Stimulated activated CD8-positive, alpha-beta memory T cell treated with anti-CD3 and anti-CD28 coated beads, Interleukin-2, amount 100 ng/mL, for 48 hours (primary cell): ENCODE results near the gene LIN28B.
"Not testable (repeated sequence)": the region's sequence is repeated elsewhere in the genome, so short reads cannot be mapped to it uniquely, and the experiment has no call there.

Source experiments
- DNase-seq, 2 donors: peaks; one replicate each; pipeline ENCODE4 v3.0.0-alpha.2; 2020; ENCODE audit warnings: low read depth in 2 of 2

The LIN28B gene

DNA sequence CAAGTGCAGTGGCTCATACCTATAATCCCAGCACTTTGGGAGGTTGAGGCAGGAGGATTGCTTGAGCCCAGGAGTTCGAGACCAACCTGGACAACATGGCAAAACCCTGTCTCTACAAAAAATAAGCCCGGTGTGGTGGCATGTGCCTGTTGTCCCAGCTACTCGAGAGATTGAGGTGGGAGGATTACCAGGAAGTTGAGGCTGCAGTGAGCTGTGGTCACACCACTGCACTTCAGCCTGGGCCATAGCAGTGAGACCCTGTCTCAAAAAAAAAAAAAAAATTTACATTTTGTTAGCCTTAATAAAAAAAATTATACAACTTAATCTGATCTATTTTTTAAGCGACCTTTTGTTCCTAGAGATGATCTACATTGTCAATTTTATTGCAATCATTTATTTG lies 56.6 kb downstream of the LIN28B start:
- not testable (repeated sequence) for DNase-seq

DNA sequence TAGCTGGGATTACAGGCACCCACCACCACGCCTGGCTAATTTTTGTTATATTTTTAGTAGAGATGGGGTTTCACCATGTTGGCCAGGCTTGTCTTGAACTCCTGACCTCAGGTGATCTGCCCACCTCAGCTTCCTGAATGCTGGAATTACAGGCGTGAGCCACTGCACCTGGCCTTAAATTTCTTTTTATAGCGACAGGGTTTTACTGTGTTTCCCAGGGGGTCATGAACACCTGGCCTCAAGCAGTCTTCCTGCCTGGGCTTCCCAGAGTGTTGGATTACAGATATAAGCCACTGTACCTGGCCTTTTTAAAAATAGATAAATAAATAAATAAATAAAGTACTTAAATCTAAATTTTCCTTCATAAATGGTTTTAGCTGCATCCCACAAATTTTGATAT lies 57.5 kb downstream of the LIN28B start:
- DNase-seq = no peak

DNA sequence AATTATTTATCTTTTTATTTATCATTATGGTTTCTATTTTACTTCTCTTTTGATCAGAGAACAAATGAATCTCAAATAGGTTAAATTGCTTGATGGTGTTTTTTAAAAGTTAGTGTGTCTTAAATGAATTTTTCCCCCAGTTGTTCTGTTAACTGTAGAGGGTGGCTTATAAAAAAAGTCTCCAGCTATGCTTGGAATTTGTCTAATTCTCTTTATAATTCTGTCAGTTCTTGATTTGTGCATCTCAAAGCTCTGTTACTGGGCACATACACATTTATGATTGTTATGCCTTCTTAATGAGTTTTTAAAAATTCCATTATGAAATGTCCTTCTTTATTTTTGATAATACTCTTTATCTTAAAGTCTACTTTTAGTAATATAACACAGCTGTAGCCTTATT lies 58.0 kb downstream of the LIN28B start:
- no peak for DNase-seq

- DNase-seq = no peak
Measured at GRCh38 chr6:105015482-105015881, 58.6 kb downstream of the LIN28B start.

GRCh38 chr6:105019285-105019684 lies 62.4 kb downstream of the LIN28B start:
- DNase-seq = no peak

DNA sequence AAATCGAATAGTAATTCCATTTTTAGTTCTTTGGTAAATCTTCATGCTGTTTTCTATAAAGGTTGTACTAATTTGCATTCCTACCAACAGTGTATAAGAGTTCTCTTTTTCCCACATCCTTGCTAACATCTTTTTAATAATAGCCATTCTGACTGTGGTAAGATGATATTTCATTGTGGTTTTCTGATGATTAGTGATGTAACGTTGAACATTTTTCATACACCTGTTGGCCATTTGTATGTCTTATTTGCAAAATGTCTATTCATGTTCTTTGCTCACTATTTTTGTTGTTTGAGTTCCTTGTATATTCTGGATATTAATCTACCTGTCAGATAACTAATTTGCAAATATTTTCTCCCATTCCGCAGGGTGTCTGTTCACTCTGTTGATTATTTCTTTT lies 64.5 kb downstream of the LIN28B start:
- no peak for DNase-seq

- DNase-seq = no peak
Measured at GRCh38 chr6:105022416-105022815, 65.5 kb downstream of the LIN28B start.

GRCh38 chr6:105024803-105025202 lies 67.9 kb downstream of the LIN28B start:
- no peak for DNase-seq

DNA sequence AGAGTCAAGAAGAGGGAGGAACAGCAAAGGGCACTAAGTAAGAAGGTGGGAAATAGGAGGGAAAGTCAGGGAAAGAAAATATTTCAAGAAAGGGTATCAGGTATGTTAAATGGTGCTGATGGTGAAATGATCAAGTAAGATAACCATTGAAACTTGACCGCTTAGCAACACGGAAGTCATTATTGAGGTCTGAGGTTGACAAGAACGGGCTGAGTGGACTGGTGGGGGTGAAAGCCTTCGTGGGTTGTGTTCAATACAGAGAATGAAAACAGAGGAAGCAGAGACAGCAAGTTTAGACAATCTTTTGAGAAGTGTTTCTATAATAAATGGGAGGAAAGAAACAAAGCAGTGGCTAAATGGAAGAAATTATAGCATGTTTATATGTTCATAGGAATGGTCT lies 72.0 kb downstream of the LIN28B start:
- DNase-seq = no peak

GRCh38 chr6:105029581-105029980 lies 72.7 kb downstream of the LIN28B start:
- DNase-seq = no peak

- DNase-seq = no peak
Measured at GRCh38 chr6:105034470-105034869, 77.6 kb downstream of the LIN28B start.

- DNase-seq = no peak
Measured at GRCh38 chr6:105035299-105035698, 78.4 kb downstream of the LIN28B start.

GRCh38 chr6:105036351-105036750 lies 79.4 kb downstream of the LIN28B start:
- no peak for DNase-seq

- no peak for DNase-seq
Measured at GRCh38 chr6:105038259-105038658, 81.4 kb downstream of the LIN28B start.

DNA sequence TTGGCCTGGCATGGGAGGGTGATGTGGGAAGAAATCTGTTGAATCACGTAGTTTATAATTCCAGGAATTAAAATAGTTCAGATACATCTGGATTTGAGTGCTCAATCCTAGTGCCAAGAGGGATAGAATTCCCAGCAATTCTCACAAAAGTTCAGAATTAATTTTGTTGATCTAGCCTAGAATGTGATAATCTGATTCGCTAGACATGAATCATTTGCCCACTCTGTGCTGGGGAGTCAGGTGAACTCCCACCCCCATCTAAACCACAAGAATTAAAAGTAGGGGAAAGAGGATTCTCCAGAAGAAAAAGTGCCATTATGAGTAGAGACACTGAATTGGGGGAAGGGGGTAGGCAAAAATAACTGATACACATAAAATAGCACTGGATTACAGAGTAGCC lies 85.0 kb downstream of the LIN28B start:
- no peak for DNase-seq

GRCh38 chr6:105042648-105043047 lies 85.7 kb downstream of the LIN28B start:
- DNase-seq = no peak

DNA sequence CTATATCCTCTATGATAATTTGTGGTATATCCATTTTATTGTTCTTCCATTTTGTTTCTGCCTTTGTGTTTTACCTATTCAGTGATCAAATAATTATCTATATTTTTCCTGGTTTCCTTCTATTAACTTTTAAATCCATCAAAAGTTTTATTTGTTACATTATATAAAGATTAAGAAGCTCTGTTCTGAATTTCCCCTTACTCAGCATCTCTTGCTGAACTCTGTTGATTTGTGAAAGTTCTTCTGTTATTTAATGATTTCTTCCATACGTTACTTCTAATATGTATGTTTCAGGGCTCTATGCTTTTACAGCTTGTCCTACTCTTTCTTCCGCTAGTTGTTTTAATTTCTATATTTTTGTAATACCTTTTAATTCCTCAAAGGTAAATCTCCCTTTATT lies 87.1 kb downstream of the LIN28B start:
- no peak for DNase-seq

DNA sequence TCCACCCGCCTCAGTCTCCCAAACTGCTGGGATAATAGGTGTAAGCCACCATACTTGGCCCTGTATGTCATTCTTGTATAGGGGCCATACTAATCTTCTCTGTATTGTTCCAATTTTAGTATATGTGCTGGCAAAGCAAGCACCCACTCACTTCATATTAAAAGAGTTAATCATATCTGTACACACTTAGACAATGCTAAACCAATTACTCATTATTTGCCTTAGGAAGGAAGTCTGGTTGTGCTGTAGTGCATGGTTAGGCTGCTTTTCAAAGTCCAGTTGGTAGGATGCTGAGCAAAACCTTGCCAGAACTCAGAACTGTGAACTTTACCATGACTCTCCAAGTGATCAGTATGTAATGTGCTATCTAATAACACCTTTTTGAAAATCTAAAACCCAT lies 88.6 kb downstream of the LIN28B start:
- no peak for DNase-seq

- DNase-seq = no peak
Measured at GRCh38 chr6:105051941-105052471, 95.1 kb downstream of the LIN28B start.

- no peak for DNase-seq
Measured at GRCh38 chr6:105056646-105057045, 99.7 kb downstream of the LIN28B start.

DNA sequence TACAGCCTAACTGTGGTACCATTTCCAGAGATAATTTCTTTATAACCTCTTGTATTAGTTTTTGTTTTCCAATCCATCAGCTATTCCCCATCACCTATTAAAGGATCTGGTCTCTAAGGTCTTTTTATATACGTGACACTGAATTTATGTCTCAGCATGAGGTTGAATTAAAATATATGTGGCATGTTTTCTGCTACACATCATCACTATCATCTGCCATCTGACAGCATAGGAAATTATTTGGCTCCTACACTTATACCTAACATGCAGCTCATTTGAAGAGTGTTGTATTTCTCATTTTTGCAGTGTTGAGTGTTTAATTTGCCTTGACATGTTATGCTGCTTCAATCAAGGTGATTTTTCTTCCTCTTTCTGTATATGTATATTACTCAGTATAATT lies 100.3 kb downstream of the LIN28B start:
- DNase-seq = no peak

- DNase-seq = no peak
Measured at GRCh38 chr6:105058316-105058715, 101.4 kb downstream of the LIN28B start.

DNA sequence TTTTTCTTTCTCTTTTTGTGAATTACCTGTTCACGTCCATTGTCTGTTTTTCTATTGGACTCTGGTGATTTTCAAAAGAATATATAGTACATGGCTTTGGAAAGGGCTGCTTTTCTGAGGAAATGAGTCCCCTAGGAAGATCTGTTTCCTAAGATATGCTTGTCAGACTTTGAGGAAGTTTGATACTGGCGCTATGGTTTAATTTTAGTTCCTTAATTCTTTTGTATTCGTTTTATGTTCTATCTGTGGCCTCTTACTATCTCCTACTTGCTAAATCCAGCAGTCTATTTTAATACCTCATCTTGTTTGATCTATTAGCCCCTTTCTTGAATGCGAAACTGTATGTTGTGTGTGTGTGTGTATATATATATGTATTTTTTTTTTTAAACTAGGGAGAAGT lies 101.9 kb downstream of the LIN28B start:
- DNase-seq = no peak

DNA sequence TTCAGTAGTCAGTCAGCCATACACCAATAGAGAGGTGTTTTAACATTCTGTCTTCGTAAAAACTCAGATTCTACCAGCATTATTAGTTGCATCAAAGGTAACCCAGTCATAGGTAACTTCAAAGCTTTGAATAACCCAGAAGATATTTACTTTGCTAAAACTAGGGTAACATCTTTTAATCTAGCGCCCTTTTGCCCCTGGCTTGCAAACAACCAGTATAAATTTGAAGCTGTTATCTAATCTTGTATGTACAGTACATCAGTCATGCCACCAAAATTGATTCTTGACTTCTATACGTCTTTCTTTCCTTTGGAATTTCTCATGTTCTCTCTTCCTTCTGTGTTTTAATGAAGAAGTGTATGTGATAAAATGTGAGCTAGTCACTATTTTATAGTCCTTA lies 109.3 kb downstream of the LIN28B start:
- DNase-seq = no peak

DNA sequence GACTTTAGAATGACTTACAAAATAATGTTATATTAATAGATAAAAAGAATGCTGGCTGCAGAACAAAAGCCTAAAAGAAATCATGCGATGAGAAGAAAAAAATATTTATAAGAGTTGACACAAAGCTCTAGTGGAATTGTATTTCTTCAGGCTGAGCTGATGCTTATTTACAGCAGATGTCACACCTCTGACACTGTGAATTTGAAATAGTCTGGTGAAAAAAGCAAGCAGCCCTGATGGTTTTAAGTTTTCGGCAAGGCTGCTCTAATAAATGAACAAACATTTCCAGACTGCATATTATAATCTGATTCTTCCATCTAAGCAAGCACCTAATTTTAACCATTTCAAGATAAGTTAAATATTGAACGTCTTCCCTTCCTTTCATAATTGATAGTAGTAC lies 109.9 kb downstream of the LIN28B start:
- DNase-seq = no peak
